WERI-Rb-1 (cell line): ENCODE results near the gene WWOX.
"Not testable (repeated sequence)": the region's sequence is repeated elsewhere in the genome, so short reads cannot be mapped to it uniquely, and the experiment has no call there.

Experiments used
- DNase-seq: peaks from one replicate; pipeline ENCODE4 v3.0.0-alpha.2; 2020
- H3K27ac ChIP-seq: fragments of 250-450 bp; sonication (Bioruptor Pico); 2 replicates; pipeline ENCODE4 v1.5.1; 2020; ENCODE audit warnings: mild to moderate bottlenecking, moderate library complexity
- H3K27me3 ChIP-seq: fragments of 250-450 bp; sonication (Bioruptor Pico); 2 replicates; pipeline ENCODE4 v1.5.1; 2021; ENCODE audit warnings: mild to moderate bottlenecking, low read depth, moderate library complexity; ENCODE audit not compliant: insufficient read depth, severe bottlenecking
- H3K36me3 ChIP-seq: fragments of 250-450 bp; sonication (Bioruptor Pico); 2 replicates; pipeline ENCODE4 v1.5.1; 2020; ENCODE audit warnings: mild to moderate bottlenecking, moderate library complexity
- H3K4me3 ChIP-seq: 2 replicates; pipeline ENCODE4 v1.5.1; 2011; ENCODE audit warnings: low read depth, mild to moderate bottlenecking, control low read depth, low read length
- H3K9me3 ChIP-seq: fragments of 250-450 bp; sonication (Bioruptor Pico); 2 replicates; pipeline ENCODE4 v1.5.1; 2021; ENCODE audit warnings: mild to moderate bottlenecking, moderate library complexity; ENCODE audit not compliant: severe bottlenecking
- TF ChIP-seq, protein P1 (sequence below): IDR thresholded peaks from 2 replicates; pipeline ENCODE4 v1.5.1; 2011; ENCODE audit warnings: low read depth, mild to moderate bottlenecking, control low read depth, inconsistent platforms, low read length

Gene WWOX

DNA sequence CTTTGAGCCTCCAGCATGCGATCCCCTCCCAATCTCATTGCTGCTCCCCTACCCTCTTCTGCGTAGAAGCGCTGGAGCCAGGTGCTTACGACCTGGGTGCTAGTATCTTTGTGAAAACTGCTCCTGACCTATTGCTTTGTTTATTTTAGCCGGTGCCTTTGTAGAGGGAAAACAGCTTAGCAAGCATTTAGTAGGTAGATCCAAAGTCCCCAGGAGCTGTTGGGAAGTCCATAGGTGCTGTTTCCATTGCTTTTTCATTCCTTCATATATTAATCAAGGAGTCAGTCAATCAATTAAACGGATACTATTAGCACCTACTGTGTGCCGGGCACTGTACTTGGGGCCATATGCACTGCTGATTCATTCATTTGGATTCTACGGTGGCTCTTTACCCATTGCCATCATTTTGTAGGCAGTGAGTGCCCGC lies 497.6 kb downstream of the WWOX start:
- Histone ChIP-seq H3K27me3 (no peaks in the 10 kb centered on the region), H3K36me3 (no peaks in the 10 kb centered on the region), H3K4me3 (no peak overlapping the region), H3K9me3 (no peaks in the 10 kb centered on the region), H3K27ac (no peak overlapping the region)
- TF ChIP-seq, protein P1, sequence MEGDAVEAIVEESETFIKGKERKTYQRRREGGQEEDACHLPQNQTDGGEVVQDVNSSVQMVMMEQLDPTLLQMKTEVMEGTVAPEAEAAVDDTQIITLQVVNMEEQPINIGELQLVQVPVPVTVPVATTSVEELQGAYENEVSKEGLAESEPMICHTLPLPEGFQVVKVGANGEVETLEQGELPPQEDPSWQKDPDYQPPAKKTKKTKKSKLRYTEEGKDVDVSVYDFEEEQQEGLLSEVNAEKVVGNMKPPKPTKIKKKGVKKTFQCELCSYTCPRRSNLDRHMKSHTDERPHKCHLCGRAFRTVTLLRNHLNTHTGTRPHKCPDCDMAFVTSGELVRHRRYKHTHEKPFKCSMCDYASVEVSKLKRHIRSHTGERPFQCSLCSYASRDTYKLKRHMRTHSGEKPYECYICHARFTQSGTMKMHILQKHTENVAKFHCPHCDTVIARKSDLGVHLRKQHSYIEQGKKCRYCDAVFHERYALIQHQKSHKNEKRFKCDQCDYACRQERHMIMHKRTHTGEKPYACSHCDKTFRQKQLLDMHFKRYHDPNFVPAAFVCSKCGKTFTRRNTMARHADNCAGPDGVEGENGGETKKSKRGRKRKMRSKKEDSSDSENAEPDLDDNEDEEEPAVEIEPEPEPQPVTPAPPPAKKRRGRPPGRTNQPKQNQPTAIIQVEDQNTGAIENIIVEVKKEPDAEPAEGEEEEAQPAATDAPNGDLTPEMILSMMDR: no peak
- DNase-seq: no peak

DNA sequence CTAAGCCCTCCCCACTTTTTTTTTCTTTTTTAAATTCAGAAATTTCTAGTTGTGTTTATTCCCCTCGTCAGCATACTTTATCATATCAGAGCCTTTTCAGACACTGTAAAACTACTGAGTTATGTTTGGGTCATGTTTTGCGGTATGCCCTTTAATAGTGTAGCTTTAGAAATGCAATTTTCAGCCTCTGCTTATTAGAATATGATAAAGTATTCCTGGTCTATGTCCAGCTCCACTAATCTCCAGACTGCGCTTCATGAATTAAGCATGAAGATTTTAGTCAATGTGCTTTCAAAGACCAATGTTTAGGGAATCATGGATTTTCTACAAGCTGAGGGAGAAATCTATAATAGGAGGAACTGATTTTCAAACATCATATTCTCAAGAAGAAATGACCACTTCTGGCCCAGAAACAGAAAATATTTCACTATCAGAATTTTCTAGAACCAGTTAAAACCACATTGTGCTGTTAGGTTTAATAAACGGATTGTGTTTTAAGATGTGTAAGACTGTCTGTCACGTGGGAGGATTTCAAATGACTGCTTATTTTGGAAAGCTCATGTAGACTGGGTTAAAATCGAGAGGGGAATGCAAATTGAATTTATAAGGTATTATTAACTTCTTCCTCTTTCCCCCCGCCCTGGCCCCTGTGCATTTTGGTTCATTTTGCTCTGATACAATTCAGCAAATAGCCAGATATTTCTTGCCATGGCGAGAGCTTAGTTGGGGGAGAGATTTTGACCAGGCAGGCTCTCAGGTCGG lies 498.5 kb downstream of the WWOX start:
- Histone ChIP-seq H3K27ac (no peak overlapping the region), H3K9me3 (no peaks in the 10 kb centered on the region), H3K36me3 (no peaks in the 10 kb centered on the region), H3K27me3 (no peaks in the 10 kb centered on the region), H3K4me3 (no peak overlapping the region)
- TF ChIP-seq, protein P1: no peak
- DNase-seq: no peak

DNA sequence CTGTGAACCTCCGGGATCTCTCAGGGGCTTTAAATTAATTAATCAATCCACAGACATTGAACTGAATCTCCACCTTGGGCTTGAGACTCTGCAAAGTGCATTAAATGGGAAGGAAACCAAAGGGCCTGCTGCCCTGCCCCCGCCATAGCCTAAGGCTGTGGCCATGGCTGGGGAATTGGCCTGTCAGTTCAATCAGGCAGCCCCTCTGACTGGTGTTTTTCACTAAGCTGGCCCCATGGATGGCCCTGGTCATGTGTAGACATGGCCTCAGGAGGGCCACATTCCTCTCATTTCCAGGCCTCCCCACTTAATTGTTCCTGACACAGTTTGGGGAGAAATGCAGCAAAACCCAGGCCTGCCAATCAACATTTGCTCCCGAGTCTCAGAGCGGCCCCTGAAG lies 499.8 kb downstream of the WWOX start:
- H3K27me3 ChIP-seq: no peaks in the 10 kb centered on the region
- H3K4me3 ChIP-seq: no peak overlapping the region
- H3K9me3 ChIP-seq: no peaks in the 10 kb centered on the region
- H3K36me3 ChIP-seq: no peaks in the 10 kb centered on the region
- H3K27ac ChIP-seq: no peak overlapping the region
- TF ChIP-seq, protein P1: no peak
- DNase-seq: no peak

DNA sequence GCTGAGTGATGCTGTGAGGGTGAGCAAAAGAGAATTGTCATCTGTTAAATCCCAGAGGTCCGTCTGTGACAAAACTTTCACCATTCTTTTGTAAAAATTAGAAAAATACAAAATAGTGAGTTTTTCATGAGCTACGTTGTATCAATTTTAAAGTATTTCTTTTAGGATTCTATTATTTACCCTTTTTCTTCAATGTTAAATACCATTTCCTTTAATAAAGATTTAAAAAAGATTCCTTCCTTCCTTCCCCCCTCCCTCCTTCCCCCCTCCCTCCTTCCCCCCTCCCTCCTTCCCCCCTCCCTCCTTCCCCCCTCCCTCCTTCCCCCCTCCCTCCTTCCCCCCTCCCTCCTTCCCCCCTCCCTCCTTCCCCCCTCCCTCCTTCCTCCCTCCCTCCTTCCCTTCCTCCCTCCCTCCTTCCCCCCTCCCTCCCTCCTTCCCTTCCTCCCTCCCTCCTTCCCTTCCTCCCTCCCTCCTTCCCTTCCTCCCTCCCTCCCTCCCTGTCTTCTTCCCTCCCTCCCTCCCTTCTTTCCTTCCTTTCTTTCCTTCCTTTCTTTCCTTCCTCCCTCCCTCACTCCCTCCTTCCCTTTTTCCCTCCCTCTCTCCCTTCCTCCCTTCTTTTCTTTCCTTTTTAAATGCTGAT lies 505.1 kb downstream of the WWOX start:
- not testable (repeated sequence) for H3K27ac ChIP-seq, DNase-seq, H3K36me3 ChIP-seq, H3K27me3 ChIP-seq, H3K9me3 ChIP-seq, H3K4me3 ChIP-seq

DNA sequence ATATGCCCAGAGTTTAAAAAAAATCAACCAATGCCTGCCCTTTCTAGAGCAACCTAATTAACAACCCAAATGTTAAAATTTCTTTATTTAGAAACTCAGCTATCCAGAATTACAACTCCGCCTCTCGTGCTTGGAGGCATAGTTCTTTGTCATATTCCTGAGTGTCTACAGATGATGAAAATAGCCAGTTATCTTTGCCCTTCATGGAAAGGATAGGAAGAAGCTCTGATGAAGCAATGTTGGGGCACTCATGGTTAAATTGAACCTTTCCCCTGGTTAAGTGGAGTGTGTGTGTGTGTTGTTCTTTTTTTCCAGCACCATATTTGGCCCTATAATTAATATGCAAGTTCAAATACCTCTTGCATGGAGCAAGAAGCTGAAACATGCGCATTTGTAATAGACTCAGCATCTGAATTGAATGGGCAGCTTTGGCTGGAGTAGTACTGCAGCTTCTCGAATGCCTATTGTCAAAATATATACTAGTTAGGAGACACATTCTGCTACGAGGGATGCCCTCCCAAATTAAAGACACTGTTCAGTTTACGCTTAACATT lies 506.2 kb downstream of the WWOX start:
- H3K27ac ChIP-seq: no peak overlapping the region
- DNase-seq: no peak
- H3K36me3 ChIP-seq: no peaks in the 10 kb centered on the region
- H3K9me3 ChIP-seq: no peaks in the 10 kb centered on the region
- no peaks in the 10 kb centered on the region for H3K27me3 ChIP-seq
- H3K4me3 ChIP-seq: no peak overlapping the region
- TF ChIP-seq, protein P1: no peak

DNA sequence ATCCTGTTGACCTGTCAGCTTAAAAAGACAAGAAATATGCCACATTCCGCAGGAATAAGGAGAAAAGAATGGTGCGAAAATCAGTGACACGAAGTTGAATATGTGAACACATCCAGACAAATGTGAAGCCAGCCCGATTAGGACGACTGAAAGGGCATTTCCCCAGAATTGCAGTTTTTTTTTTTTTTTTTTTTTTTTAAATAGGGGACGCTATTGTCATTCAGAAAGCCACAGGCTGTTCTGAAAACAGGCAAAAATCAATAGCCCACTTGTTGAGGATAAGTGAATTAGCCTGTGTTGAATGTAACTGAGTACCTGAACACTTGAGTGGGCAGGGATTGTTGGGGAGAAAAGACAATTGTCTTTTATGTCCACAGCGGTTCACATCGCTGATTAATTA lies 507.1 kb downstream of the WWOX start:
- TF ChIP-seq, protein P1: no peak
- H3K9me3 ChIP-seq: no peaks in the 10 kb centered on the region
- no peak overlapping the region for H3K4me3 ChIP-seq
- H3K27ac ChIP-seq: no peak overlapping the region
- no peak for DNase-seq
- no peaks in the 10 kb centered on the region for H3K36me3 ChIP-seq
- no peaks in the 10 kb centered on the region for H3K27me3 ChIP-seq
